Cardiac muscle cell (in vitro differentiated cells and primary cell): Measurements from ENCODE around the gene EFCAB8. TPM values are rescaled to one million over a fixed set of nuclear protein-coding genes. Genes with fewer than 3 reads are reported as not detected.
A peak's percentile ranks its signal among the peaks of the same experiment; 100 is the strongest.
"Not testable (repeated sequence)": the region's sequence is repeated elsewhere in the genome, so short reads cannot be mapped to it uniquely, and the experiment has no call there.

ENCODE experiments used
- DNase-seq, 2 donors: peaks; one replicate each; pipeline versions ENCODE4 v3.0.0 to v3.0.0-alpha.2; 2010 to 2017; ENCODE audit warnings: low read depth in 1 of 2, low spot score in 1 of 2
- H3K27ac ChIP-seq: fragments of 200-600 bp; sonication (generic); 2 replicates; pipeline ENCODE4 v1.5.1; 2016
- H3K27me3 ChIP-seq: fragments of 200-600 bp; sonication (generic); 2 replicates; pipeline ENCODE4 v1.6.0; 2016; ENCODE audit warnings: control low read depth
- H3K36me3 ChIP-seq: fragments of 200-600 bp; sonication (generic); 2 replicates; pipeline ENCODE4 v1.5.1; 2016; ENCODE audit warnings: control low read depth
- H3K4me1 ChIP-seq: fragments of 200-600 bp; sonication (generic); 2 replicates; pipeline ENCODE4 v1.8.1; 2017; ENCODE audit warnings: low read depth, mild to moderate bottlenecking, mixed run types
- H3K4me3 ChIP-seq: fragments of 200-600 bp; sonication (generic); 2 replicates; pipeline ENCODE4 v1.5.1; 2016; ENCODE audit warnings: mild to moderate bottlenecking
- H3K9me3 ChIP-seq: fragments of 200-600 bp; sonication (generic); 2 replicates; pipeline ENCODE4 v1.5.1; 2017; ENCODE audit warnings: low read depth, mild to moderate bottlenecking, control low read depth
- polyA plus RNA-seq: library from polyadenylated mRNA; unstranded; fragments of >200 nt; fragmentation: Nextera tagmentation; extraction: Ambion mirVana; gene quantifications from 2 replicates; pipeline ENCODE4 v1.2.1, GENCODE V29; 2016
- total RNA-seq: library from RNA; depleted of rRNA; stranded (reverse); fragments of >200 nt; gene quantifications from 2 replicates; pipeline ENCODE4 v1.2.3, GENCODE V29; 2016
- TF ChIP-seq, protein P1 (sequence below): IDR thresholded peaks from 2 replicates; pipeline ENCODE4 v1.5.1; 2012; ENCODE audit warnings: low read depth, mild to moderate bottlenecking, low read length

Gene EFCAB8
- total and polyA plus RNA-seq, 2 experiments from 2014 or later: 0.54 TPM; not detected in 1

DNA sequence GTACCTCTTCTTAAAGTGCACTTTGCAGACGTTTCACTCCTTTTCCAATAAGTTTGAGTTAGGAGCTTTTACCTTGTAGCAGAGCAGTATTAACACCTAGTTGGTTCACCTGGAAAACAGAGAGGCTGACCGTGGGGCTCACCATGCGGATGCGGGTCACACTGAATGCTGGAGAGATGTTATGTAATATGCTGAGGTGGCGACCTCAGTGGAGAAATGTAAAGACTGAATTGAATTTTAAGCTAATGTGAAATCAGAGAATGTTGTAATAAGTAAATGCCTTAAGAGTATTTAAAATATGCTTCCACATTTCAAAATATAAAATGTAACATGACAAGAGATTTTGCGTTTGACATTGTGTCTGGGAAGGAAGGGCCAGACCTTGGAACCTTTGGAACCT lies 9.9 kb upstream of the EFCAB8 start:
- no peaks in the 10 kb centered on the region for H3K9me3 ChIP-seq
- H3K27ac ChIP-seq: no peak overlapping the region
- TF ChIP-seq, protein P1, sequence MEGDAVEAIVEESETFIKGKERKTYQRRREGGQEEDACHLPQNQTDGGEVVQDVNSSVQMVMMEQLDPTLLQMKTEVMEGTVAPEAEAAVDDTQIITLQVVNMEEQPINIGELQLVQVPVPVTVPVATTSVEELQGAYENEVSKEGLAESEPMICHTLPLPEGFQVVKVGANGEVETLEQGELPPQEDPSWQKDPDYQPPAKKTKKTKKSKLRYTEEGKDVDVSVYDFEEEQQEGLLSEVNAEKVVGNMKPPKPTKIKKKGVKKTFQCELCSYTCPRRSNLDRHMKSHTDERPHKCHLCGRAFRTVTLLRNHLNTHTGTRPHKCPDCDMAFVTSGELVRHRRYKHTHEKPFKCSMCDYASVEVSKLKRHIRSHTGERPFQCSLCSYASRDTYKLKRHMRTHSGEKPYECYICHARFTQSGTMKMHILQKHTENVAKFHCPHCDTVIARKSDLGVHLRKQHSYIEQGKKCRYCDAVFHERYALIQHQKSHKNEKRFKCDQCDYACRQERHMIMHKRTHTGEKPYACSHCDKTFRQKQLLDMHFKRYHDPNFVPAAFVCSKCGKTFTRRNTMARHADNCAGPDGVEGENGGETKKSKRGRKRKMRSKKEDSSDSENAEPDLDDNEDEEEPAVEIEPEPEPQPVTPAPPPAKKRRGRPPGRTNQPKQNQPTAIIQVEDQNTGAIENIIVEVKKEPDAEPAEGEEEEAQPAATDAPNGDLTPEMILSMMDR: no peak
- H3K4me3 ChIP-seq: no peak overlapping the region
- no peak for DNase-seq
- peaks cover 33% of the 10 kb centered on the region for H3K36me3 ChIP-seq
- H3K4me1 ChIP-seq: no peaks in the 10 kb centered on the region
- H3K27me3 ChIP-seq: no peaks in the 10 kb centered on the region

DNA sequence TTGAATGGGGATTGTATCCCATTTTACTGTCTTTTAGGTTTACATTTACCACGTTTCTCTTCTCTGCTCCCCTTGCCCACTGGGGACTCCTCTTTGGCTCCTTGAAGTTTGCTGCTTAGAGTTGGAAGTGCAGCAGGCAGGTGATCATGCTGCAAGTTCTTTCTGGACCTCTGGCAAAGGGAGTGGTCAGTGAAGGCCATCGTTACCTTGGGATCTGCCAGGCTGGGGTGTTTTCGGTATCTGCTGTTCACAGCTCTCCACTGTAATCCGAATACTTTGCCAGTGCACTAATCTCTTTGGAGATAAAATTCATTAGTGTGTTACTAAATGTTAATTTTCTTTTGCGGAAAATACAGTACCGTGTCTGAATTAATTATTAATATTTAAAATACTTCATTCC lies 9.1 kb upstream of the EFCAB8 start:
- TF ChIP-seq, protein P1: no peak
- H3K4me1 ChIP-seq: no peaks in the 10 kb centered on the region
- H3K9me3 ChIP-seq: no peaks in the 10 kb centered on the region
- no peak overlapping the region for H3K4me3 ChIP-seq
- no peak for DNase-seq
- no peaks in the 10 kb centered on the region for H3K27me3 ChIP-seq
- no peak overlapping the region for H3K27ac ChIP-seq
- peaks cover 33% of the 10 kb centered on the region for H3K36me3 ChIP-seq

DNA sequence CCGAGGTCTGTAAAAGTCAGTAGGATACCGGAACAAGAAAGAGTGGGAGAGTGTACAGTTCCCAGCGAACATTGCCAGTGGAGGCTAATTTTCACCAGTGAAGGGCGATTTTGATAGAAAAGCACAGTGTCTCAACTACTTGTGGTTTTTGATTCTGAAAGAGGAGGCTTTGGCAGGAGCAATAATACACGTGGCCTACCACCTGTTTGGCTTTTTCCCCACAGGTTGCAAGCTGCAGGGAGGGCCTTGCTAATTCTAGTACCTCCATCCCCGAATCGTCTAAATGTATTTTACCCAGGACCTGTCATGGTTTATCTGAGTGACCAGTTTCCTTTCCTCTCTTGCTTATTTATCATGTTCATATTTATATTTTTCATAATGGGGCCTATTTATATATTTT lies 3.3 kb upstream of the EFCAB8 start:
- Histone ChIP-seq H3K4me1 (no peaks in the 10 kb centered on the region), H3K4me3 (no peak overlapping the region), H3K36me3 (peaks cover 9% of the 10 kb centered on the region), H3K27ac (no peak overlapping the region), H3K27me3 (no peaks in the 10 kb centered on the region), H3K9me3 (no peaks in the 10 kb centered on the region)
- TF ChIP-seq, protein P1: no peak
- DNase-seq: no peak

DNA sequence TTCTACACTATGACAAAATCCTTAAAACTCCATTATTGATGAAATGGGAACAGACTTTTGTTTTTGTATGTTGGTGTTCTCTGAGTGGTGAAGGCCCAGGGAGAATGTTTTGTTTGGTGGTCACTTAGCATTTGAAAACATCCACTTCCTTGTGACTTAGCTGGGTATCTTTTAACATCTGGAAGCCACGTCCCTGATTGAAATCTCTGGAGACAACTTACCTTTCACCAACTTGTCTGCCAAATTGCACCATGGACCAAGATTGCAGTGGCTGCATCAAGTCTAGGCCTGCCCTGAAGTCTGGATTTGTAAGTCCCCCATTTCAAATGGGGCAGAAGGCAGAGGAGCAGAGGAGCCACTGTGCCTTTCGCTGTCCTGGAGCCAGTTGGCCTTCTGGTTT lies 534 bp upstream of the EFCAB8 start:
- DNase-seq: no peak
- Histone ChIP-seq H3K27me3 (no peaks in the 10 kb centered on the region), H3K9me3 (no peaks in the 10 kb centered on the region), H3K4me1 (no peaks in the 10 kb centered on the region), H3K27ac (peak overlapping the region; percentile 4), H3K4me3 (no peak overlapping the region), H3K36me3 (no peaks in the 10 kb centered on the region)
- TF ChIP-seq, protein P1: no peak

DNA sequence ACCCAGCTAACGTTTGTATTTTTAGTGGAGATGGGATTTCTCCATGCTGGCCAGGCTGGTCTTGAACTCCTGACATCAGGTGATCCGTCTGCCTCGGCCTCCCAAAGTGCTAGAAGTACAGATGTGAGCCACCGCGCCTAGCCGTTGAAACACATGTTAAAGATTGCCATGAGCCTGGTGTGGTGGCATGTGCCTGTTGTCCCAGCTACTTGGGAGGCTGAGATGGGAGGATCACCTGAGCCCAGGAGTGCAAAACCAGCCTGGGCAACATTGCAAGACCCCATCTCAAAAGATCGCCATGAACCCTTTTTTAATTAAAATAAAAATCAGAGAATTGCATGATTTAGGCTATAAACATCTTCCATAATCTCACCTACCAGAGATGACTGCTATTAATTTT lies 2.7 kb downstream of the EFCAB8 start:
- Histone ChIP-seq H3K27ac (no peak overlapping the region), H3K27me3 (no peaks in the 10 kb centered on the region), H3K4me3 (no peak overlapping the region), H3K36me3 (no peaks in the 10 kb centered on the region), H3K9me3 (no peaks in the 10 kb centered on the region), H3K4me1 (no peaks in the 10 kb centered on the region)
- no peak for DNase-seq
- TF ChIP-seq, protein P1: no peak

DNA sequence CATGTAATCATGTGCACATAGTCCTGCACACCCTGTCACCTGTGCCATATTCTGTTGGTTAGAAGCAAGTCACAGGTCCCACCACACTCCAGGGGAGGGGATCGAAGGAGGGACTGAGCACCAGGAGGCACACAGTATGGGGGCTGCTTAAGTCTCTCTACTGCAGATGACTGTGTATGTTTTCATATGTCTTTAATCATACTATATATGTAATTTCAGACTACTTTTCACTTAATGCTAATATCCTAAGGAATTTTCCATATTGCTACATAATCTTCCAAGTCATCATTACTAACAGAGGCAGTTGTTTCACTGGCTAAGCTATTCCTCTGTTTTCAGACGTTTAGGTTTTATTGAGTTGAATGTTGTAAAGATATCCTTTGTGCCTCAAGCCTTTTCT lies 10.8 kb downstream of the EFCAB8 start:
- Histone ChIP-seq H3K9me3 (no peaks in the 10 kb centered on the region), H3K27ac (no peak overlapping the region), H3K4me3 (no peak overlapping the region), H3K4me1 (no peaks in the 10 kb centered on the region), H3K27me3 (no peaks in the 10 kb centered on the region), H3K36me3 (no peaks in the 10 kb centered on the region)
- no peak for DNase-seq
- TF ChIP-seq, protein P1: no peak

DNA sequence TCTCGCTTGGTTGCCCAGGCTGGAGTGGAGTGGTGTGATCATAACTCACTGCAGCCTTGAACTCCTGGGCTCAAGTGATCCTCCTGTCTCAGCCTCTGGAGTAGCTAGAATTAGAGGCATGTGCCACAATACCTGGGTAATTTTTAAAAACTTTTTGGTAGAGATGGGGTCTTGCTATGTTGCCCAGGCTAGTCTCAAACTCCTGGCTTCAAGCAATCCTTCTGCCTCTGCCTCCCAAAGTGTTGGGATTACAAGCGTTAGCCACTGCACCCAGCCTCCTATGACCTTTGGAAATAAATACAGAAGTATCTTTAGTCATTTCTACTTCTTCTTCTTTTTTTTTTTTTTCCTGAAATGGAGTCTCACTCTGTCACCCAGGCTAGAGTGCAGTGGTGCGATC lies 11.8 kb downstream of the EFCAB8 start:
- H3K9me3 ChIP-seq, H3K4me3 ChIP-seq, DNase-seq, H3K27me3 ChIP-seq, H3K27ac ChIP-seq, H3K36me3 ChIP-seq, H3K4me1 ChIP-seq: not testable (repeated sequence)
